OCI-M1 (cell line): Measurements from ENCODE around the gene EIF3A.
"Not testable (repeated sequence)": the region's sequence is repeated elsewhere in the genome, so short reads cannot be mapped to it uniquely, and the experiment has no call there.

ENCODE experiments used
- DNase-seq: peaks from one replicate; lab custom pipeline; 2025; lab: John Stamatoyannopoulos, UW

Gene EIF3A

GRCh38 chr10:119051775-119052174 lies 28.8 kb downstream of the EIF3A start:
- no peak for DNase-seq

- no peak for DNase-seq
Measured at GRCh38 chr10:119049777-119050176, 30.8 kb downstream of the EIF3A start.

GRCh38 chr10:119049361-119049760 lies 31.3 kb downstream of the EIF3A start:
- DNase-seq = no peak

GRCh38 chr10:119045561-119045960 lies 35.1 kb downstream of the EIF3A start:
- DNase-seq = no peak

- no peak for DNase-seq
Measured at GRCh38 chr10:119042169-119042568, 38.4 kb downstream of the EIF3A start.

- DNase-seq = no peak
Measured at GRCh38 chr10:119041326-119041725, 39.3 kb downstream of the EIF3A start.

- DNase-seq = no peak
Measured at GRCh38 chr10:119039161-119039560, 41.5 kb downstream of the EIF3A start.

GRCh38 chr10:119031496-119032059 lies 49.0 kb downstream of the EIF3A start:
- peak; percentile 28 for DNase-seq

GRCh38 chr10:119030421-119031250 lies 50.0 kb downstream of the EIF3A start:
- DNase-seq = peak; percentile 91

- DNase-seq = peak; percentile 62
Measured at GRCh38 chr10:119029613-119030420, 50.8 kb downstream of the EIF3A start, which contains the start of gene NANOS1. TSS of gene NANOS1 (plus strand) at chr10:119029714. CDS start at chr10:119029802, 88 bp downstream.

GRCh38 chr10:119028900-119029612 lies 51.6 kb downstream of the EIF3A start:
- DNase-seq = peak; percentile 91

GRCh38 chr10:119028445-119028899 lies 52.1 kb downstream of the EIF3A start:
- DNase-seq = not testable (repeated sequence)

- DNase-seq = no peak
Measured at GRCh38 chr10:119026301-119027110, 54.1 kb downstream of the EIF3A start.

GRCh38 chr10:119025776-119026175 lies 54.8 kb downstream of the EIF3A start:
- DNase-seq = no peak

GRCh38 chr10:119025336-119025735 lies 55.3 kb downstream of the EIF3A start:
- no peak for DNase-seq

- no peak for DNase-seq
Measured at GRCh38 chr10:119024882-119025281, 55.7 kb downstream of the EIF3A start.

- no peak for DNase-seq
Measured at GRCh38 chr10:119023553-119023868, 57.1 kb downstream of the EIF3A start.

- DNase-seq = no peak
Measured at GRCh38 chr10:119022846-119023552, 57.6 kb downstream of the EIF3A start.

- DNase-seq = no peak
Measured at GRCh38 chr10:119020627-119020946, 60.0 kb downstream of the EIF3A start.

- DNase-seq = no peak
Measured at GRCh38 chr10:119007211-119007574, 73.4 kb downstream of the EIF3A start.
